ENCODE data around the gene AFF2. TPM values are rescaled to one million over a fixed set of nuclear protein-coding genes. Genes with fewer than 3 reads are reported as not detected.

AFF2 gene
- total RNA-seq, 1 donor from 2014 or later, result 3.4 TPM

DNA sequence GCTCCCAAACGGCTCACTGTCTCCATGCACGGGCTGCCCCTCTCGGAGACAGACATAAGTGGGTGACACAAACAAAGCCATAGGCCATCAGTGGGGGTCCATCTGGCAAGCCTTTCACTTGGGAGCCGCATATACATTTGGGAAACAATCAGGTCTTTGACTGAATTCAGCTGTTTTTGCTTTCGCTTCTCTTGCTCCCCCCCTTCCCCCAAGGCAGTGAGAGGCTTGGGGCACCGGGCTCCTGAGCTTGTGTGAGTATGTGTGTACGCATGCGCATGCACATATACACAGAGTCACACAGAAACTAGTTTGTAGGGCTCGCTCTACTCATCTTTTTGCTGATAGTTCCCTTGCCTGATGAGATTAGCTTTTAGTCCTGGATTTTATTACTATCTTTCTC is 284.4 kb downstream of the AFF2 start:
- Mint-ChIP-seq H3K4me3 (peak overlapping the region; percentile 63), H3K27ac (peak overlapping the region; percentile 24), H3K36me3 (ENCODE audit: low read depth) (no peaks in the 10 kb centered on the region), H3K27me3 (no peaks in the 10 kb centered on the region), H3K9me3 (peaks cover 2% of the 10 kb centered on the region), H3K4me1 (peaks cover 7% of the 10 kb centered on the region)
- intact Hi-C loops (cut with micrococcal nuclease), result no loop called here
- no peak for DNase-seq
- ChIA-PET CTCF (no interaction called here), POLR2A (no interaction called here)
- TF ChIP-seq, protein P1, sequence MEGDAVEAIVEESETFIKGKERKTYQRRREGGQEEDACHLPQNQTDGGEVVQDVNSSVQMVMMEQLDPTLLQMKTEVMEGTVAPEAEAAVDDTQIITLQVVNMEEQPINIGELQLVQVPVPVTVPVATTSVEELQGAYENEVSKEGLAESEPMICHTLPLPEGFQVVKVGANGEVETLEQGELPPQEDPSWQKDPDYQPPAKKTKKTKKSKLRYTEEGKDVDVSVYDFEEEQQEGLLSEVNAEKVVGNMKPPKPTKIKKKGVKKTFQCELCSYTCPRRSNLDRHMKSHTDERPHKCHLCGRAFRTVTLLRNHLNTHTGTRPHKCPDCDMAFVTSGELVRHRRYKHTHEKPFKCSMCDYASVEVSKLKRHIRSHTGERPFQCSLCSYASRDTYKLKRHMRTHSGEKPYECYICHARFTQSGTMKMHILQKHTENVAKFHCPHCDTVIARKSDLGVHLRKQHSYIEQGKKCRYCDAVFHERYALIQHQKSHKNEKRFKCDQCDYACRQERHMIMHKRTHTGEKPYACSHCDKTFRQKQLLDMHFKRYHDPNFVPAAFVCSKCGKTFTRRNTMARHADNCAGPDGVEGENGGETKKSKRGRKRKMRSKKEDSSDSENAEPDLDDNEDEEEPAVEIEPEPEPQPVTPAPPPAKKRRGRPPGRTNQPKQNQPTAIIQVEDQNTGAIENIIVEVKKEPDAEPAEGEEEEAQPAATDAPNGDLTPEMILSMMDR (IDR thresholded peaks at IDR 0.05), result no peak
- ATAC-seq (ENCODE audit: low read depth), result peak; percentile 61

DNA sequence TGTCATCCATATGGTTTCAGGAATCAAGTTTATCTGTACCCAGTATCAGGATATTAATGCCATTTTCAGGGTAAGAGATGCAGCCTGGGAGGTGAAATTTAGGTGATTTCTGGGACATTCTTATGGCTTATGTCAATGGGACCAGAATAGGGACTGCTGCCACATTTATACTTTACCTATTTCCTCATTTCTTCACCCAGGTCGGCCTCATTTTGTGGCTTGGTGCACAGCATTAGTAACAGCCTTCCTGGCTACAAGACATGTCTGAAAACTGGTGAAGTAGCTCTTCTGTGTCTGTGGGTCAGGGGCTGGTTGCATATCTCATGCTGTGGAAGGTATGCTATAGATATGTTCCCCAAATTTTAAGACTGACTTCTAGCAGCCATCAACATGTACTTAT is 284.8 kb downstream of the AFF2 start:
- TF ChIP-seq, protein P1 (IDR thresholded peaks at IDR 0.05), result no peak
- ChIA-PET CTCF (no interaction called here), POLR2A (no interaction called here)
- peaks cover 2% of the 10 kb centered on the region for H3K9me3 Mint-ChIP-seq
- no peaks in the 10 kb centered on the region for H3K27me3 Mint-ChIP-seq
- ATAC-seq (ENCODE audit: low read depth) (no peak), DNase-seq (no peak)
- H3K36me3 Mint-ChIP-seq (ENCODE audit: low read depth), result no peaks in the 10 kb centered on the region
- intact Hi-C loops (cut with micrococcal nuclease), result no loop called here
- H3K4me3 Mint-ChIP-seq, result peak overlapping the region; percentile 63
- peak overlapping the region; percentile 24 for H3K27ac Mint-ChIP-seq
- H3K4me1 Mint-ChIP-seq, result peaks cover 7% of the 10 kb centered on the region

- Mint-ChIP-seq H3K27ac (no peak overlapping the region), H3K9me3 (no peaks in the 10 kb centered on the region), H3K27me3 (no peaks in the 10 kb centered on the region), H3K4me3 (no peak overlapping the region), H3K4me1 (peaks cover 7% of the 10 kb centered on the region), H3K36me3 (ENCODE audit: low read depth) (no peaks in the 10 kb centered on the region)
- DNase-seq, result no peak
- CTCF ChIA-PET, result no interaction called here
- POLR2A ChIA-PET, result no interaction called here
- TF ChIP-seq, protein P1 (IDR thresholded peaks at IDR 0.05), result no peak
- ATAC-seq (ENCODE audit: low read depth), result no peak
- intact Hi-C loops (cut with micrococcal nuclease), result no loop called here
Observed at GRCh38 chrX:148788449-148788848, 288.0 kb downstream of the AFF2 start.

DNA sequence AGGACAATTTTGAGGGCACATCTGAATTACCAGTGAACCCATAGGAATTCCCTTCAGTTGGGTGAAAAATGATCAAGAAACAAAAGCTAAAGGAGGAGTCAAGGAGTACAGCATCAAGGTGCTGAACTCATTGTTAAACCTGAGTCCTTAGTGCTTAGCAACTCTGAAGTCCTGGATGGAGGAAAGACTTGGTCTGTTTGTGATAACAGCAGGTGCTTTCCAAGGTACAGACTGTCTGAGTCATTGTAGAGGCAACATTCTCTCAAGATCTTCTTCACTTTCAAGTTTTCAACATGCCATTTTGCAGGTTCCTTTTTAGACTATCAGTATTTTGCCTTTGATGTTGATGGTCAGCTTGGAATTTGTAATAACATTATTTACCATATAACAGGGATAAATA is 293.9 kb downstream of the AFF2 start:
- H3K36me3 Mint-ChIP-seq (ENCODE audit: low read depth), result no peaks in the 10 kb centered on the region
- no peaks in the 10 kb centered on the region for H3K9me3 Mint-ChIP-seq
- H3K4me1 Mint-ChIP-seq, result no peaks in the 10 kb centered on the region
- DNase-seq, result no peak
- no peak overlapping the region for H3K4me3 Mint-ChIP-seq
- intact Hi-C loops (cut with micrococcal nuclease), result no loop called here
- TF ChIP-seq, protein P1 (IDR thresholded peaks at IDR 0.05), result no peak
- H3K27me3 Mint-ChIP-seq, result no peaks in the 10 kb centered on the region
- no peak for ATAC-seq (ENCODE audit: low read depth)
- CTCF ChIA-PET, result no interaction called here
- POLR2A ChIA-PET, result no interaction called here
- H3K27ac Mint-ChIP-seq, result no peak overlapping the region

- Mint-ChIP-seq H3K9me3 (no peaks in the 10 kb centered on the region), H3K4me3 (no peak overlapping the region), H3K27me3 (no peaks in the 10 kb centered on the region), H3K27ac (no peak overlapping the region), H3K36me3 (ENCODE audit: low read depth) (no peaks in the 10 kb centered on the region), H3K4me1 (no peaks in the 10 kb centered on the region)
- intact Hi-C loops (cut with micrococcal nuclease), result no loop called here
- POLR2A ChIA-PET, result no interaction called here
- ATAC-seq (ENCODE audit: low read depth) (no peak), DNase-seq (no peak)
- CTCF ChIA-PET, result no interaction called here
- TF ChIP-seq, protein P1 (IDR thresholded peaks at IDR 0.05), result no peak
Observed at GRCh38 chrX:148804579-148805355, 304.4 kb downstream of the AFF2 start.
